Bronchus fibroblast of lung (primary cell): ENCODE data around the gene MUC16. TPM values are rescaled to one million over a fixed set of nuclear protein-coding genes. Genes with fewer than 3 reads are reported as not detected.

Source experiments
- total RNA-seq: library from RNA; depleted of rRNA; stranded (reverse); fragments of >200 nt; gene quantifications from 2 replicates; pipeline ENCODE4 v1.2.3, GENCODE V29; 2015

MUC16 gene
- total RNA-seq = not detected in 2 replicates

DNA sequence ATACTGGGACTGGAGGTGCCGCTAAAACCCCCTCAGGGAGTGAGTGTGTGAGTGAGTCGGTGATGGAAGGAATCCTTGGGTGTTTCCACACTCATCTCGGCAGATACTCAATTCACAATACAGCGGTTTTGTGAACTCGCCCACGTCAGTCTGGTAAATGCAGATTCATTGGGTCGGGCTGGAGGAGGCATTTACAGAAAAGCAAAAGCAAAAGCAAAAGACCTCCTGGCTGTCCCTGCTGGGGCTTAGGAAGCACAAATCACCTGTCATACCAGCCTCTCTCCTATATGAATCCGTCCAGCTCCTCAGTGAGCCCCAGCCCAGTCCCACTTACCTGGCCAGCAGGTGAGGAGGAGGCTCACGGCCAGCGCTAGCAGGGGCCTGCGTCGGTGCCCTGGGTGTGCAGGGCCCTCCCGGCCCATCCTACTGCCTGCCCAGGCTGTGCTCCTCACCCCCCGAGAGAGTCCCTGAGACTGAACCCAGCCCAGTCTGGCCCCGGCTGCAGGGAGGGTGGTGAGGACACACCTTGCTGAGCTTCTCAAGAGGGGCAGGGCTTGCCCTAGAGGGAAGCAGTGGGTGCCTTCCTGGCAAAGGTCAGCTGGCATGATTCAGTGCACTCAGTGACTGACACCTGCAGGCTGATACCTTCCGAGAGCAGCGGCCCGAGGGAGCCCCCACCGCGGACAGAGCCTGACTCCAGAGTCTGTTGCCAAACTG, at the start of gene MUC16:
MUC16 (minus strand) TSS at position 475 of the 717 bp plus-strand sequence.

Other genes starting within 250 kb of the MUC16 start
- 12.4 and 14.9 TPM in 2 replicates for gene ZNF558, start 178.1 kb downstream of the MUC16 start, total RNA-seq
- gene MBD3L1, start 178.0 kb downstream of the MUC16 start, total RNA-seq = not detected in 2 replicates
- not detected in 2 replicates for gene OR1M1, start 76.7 kb upstream of the MUC16 start, total RNA-seq
- gene OR7G2, start 97.1 kb upstream of the MUC16 start, total RNA-seq = not detected in 2 replicates
- not detected in 2 replicates for gene OR7G1, start 105.4 kb upstream of the MUC16 start, total RNA-seq
- gene OR7G3, start 116.5 kb upstream of the MUC16 start, total RNA-seq = not detected in 2 replicates
- gene ZNF317, start 130.0 kb upstream of the MUC16 start, total RNA-seq = 8.0 and 13.4 TPM in 2 replicates
- not detected in 2 replicates for gene OR7D2, start 168.6 kb upstream of the MUC16 start, total RNA-seq
- not detected in 2 replicates for gene OR7D4, start 209.2 kb upstream of the MUC16 start, total RNA-seq
- gene OR7E24, start 240.5 kb upstream of the MUC16 start, total RNA-seq = not detected in 2 replicates